ENCODE measurements around the gene SLBP. TPM values are rescaled to one million over a fixed set of nuclear protein-coding genes. Genes with fewer than 3 reads are reported as not detected.

The SLBP gene
- total and polyA plus RNA-seq, 2 donors (not counting 3 experiments of a cell fraction or from before 2014, with no cell fraction given), result 48.3 to 63.1 TPM

- Histone ChIP-seq H3K4me2 (ENCODE audit: insufficient read depth, low read length) (peak overlapping the region; percentile 14), H4K20me1 (replicated peaks; ENCODE audit: control insufficient read depth, extremely low read depth, insufficient read depth, low read length) (no peaks in the 10 kb centered on the region), H3K9me1 (replicated peaks; ENCODE audit: control insufficient read depth, extremely low read depth, insufficient read depth, low read length) (no peaks in the 10 kb centered on the region), H3K27me3 (ENCODE audit: control insufficient read depth in 2 of 2, insufficient read depth in 2 of 2, low read length in 2 of 2) (no peaks in the 10 kb centered on the region), H3K36me3 (ENCODE audit: control insufficient read depth in 2 of 2, extremely low read depth in 1 of 2, insufficient read depth in 2 of 2, low read length in 2 of 2) (peaks cover 2 to 19% of the 10 kb centered on the region in 2 experiments), H3K79me2 (ENCODE audit: control insufficient read depth, insufficient read depth, low read length) (peaks cover 56% of the 10 kb centered on the region), H3K9me3 (replicated peaks; ENCODE audit: control insufficient read depth, insufficient read depth, low read length) (no peaks in the 10 kb centered on the region), H3K27ac (ENCODE audit: insufficient read depth, low read depth, low read length) (peak overlapping the region; percentile 37), H3K4me3 (replicated peaks in 1 of 3; ENCODE audit: insufficient read depth in 1 of 3, low read depth in 1 of 3, low read length in 3 of 3) (peak overlapping the region; percentile 27 to 54 (median 32)), H2AFZ (ENCODE audit: low read depth, low read length) (peak overlapping the region; percentile 59), H3K4me1 (ENCODE audit: control insufficient read depth, extremely low read depth, insufficient read depth, low read length) (peaks cover 20% of the 10 kb centered on the region), H3K9ac (replicated peaks; ENCODE audit: extremely low read depth, insufficient read depth, low read length) (peak overlapping the region; percentile 68)
- no TSS peak for BruUV-seq (replicated peaks)
- FAIRE-seq (peak; percentile 37), DNase-seq (ENCODE audit: low read depth, low spot score) (peak; percentile 51)
- CTCF ChIA-PET, result interaction anchor here (4.1 to 12.0 kb wide), 2 partner anchors 9 to 28 kb away, joined by 11 to 347 read pairs; partner anchors contain the start of gene SLBP
- TF ChIP-seq MAX (IDR thresholded peaks at IDR 0.05; ENCODE audit: insufficient read depth, insufficient read length) (no peak), MYC (IDR thresholded peaks at IDR 0.05; ENCODE audit: low read depth, low read length) (no peak), POLR2A (IDR thresholded peaks at IDR 0.05; ENCODE audit: low read depth, low read length) (peak; percentile 38), JUN (IDR thresholded peaks at IDR 0.05; ENCODE audit: borderline replicate concordance, insufficient read depth, insufficient read length, low read depth) (no peak), GATA2 (IDR thresholded peaks at IDR 0.05; ENCODE audit: insufficient read depth, insufficient read length, low read depth, low read length) (no peak), CTCF (IDR thresholded peaks at IDR 0.05; ENCODE audit: extremely low read depth in 1 of 2, insufficient read depth in 1 of 2, low read depth in 1 of 2, low read length in 2 of 2) (no peak), EZH2 (IDR thresholded peaks at IDR 0.05; ENCODE audit: borderline replicate concordance, low read depth, low read length, severe bottlenecking) (no peak), POLR2AphosphoS5 (IDR thresholded peaks at IDR 0.05; ENCODE audit: insufficient read depth, low read depth, low read length) (peak; percentile 48), FOS (IDR thresholded peaks at IDR 0.05; ENCODE audit: borderline replicate concordance, insufficient read depth, low read length) (no peak)
- POLR2A ChIA-PET, result interaction anchor here (1.3 kb wide), 1 partner anchor 8 kb away, joined by 8 read pairs; the partner anchor contains the start of gene SLBP
- dilution Hi-C loops (cut with MboI; ENCODE audit: extremely low pct_ligation_motif_present, low sequenced_read_pairs) (no loop called here), intact Hi-C loops (cut with micrococcal nuclease) (no loop called here)
Observed at GRCh38 chr4:1720163-1720983, 8.3 kb upstream of the SLBP start.

All from endothelial cell of umbilical vein (primary cell).